Lung (tissue), 12 donors: ENCODE data around the gene ST6GALNAC2. TPM values are rescaled to one million over a fixed set of nuclear protein-coding genes. Genes with fewer than 3 reads are reported as not detected.
A peak's percentile ranks its signal among the peaks of the same experiment; 100 is the strongest.

Source experiments
- ATAC-seq: fragments of 200-7000 bp; cut with Tn5 transposase; one replicate; pipeline ENCODE4 v1.9.1; 2020; ENCODE audit warnings: moderate number of reproducible peaks; ENCODE audit not compliant: insufficient read depth, low FRiP score
- DNase-seq, 3 donors: peaks; one replicate each; pipeline ENCODE4 v3.0.0-alpha.2; 2013 to 2017
- H3K27ac ChIP-seq, 2 donors: one replicate each; pipeline ENCODE4 v1.5.1; 2013; ENCODE audit warnings: mild to moderate bottlenecking in 2 of 2, moderate library complexity in 2 of 2, control low read depth in 1 of 2, inconsistent platforms in 1 of 2, low read depth in 1 of 2, low read length in 1 of 2
- H3K27me3 ChIP-seq, 3 donors: one replicate each; pipeline ENCODE4 v1.5.1; 2013; ENCODE audit warnings: low read length in 2 of 3; ENCODE audit not compliant: control insufficient read depth in 3 of 3, insufficient read depth in 3 of 3
- H3K36me3 ChIP-seq, 4 donors: one replicate each; pipeline ENCODE4 v1.5.1; 2013; ENCODE audit warnings: low read length in 4 of 4, mild to moderate bottlenecking in 1 of 4, moderate library complexity in 1 of 4; ENCODE audit not compliant: control insufficient read depth in 4 of 4, insufficient read depth in 4 of 4
- H3K4me1 ChIP-seq, 5 donors: one replicate each; pipeline ENCODE4 v1.5.1; 2013; ENCODE audit warnings: low read length in 5 of 5, mild to moderate bottlenecking in 2 of 5, moderate library complexity in 1 of 5; ENCODE audit not compliant: control insufficient read depth in 5 of 5, insufficient read depth in 5 of 5
- H3K4me3 ChIP-seq: one replicate; pipeline ENCODE4 v1.5.1; 2013; ENCODE audit warnings: mild to moderate bottlenecking, control low read depth, moderate library complexity
- H3K9ac ChIP-seq, 2 donors: one replicate each; pipeline ENCODE4 v1.5.1; 2013; ENCODE audit warnings: low read length in 2 of 2, control low read depth in 1 of 2; ENCODE audit not compliant: insufficient read depth in 1 of 2
- H3K9me3 ChIP-seq, 4 donors: one replicate each; pipeline ENCODE4 v1.5.1; 2013; ENCODE audit warnings: low read length in 3 of 4, mild to moderate bottlenecking in 1 of 4, moderate library complexity in 1 of 4; ENCODE audit not compliant: control insufficient read depth in 4 of 4, insufficient read depth in 3 of 4
- CTCF ChIP-seq: IDR thresholded peaks from 2 replicates; pipeline ENCODE4 v1.5.1; 2012; ENCODE audit warnings: mild to moderate bottlenecking; ENCODE audit errors: control extremely low read depth, extremely low read depth
- WGBS, 2 donors: extraction: QIAGEN DNeasy Blood & Tissue Kit; methylation state at CpG; one replicate each; pipeline ENCODE4 v1.1.7; 2013; 5-methylcytosine and 5-hydroxymethylcytosine counted together
- polyA plus RNA-seq, 2 donors: library from polyadenylated mRNA; stranded (reverse); fragments of 200-250 nt; gene quantifications; one replicate each; pipeline ENCODE4 v1.2.1, GENCODE V29; 2013
- total RNA-seq, 2 donors: library from RNA; depleted of rRNA in 1 of 2; stranded (reverse); fragments of >200 nt in 1 of 2; gene quantifications; one replicate each; pipeline ENCODE4 v1.2.1, GENCODE V29; 2014 to 2021
- donor health status: control.
- donor health status: control.
- donor health status: Bipolar disorder and iron deficiency.
- donor health status: healthy.
- donor health status: DM: yes; HTN: yes; CAD: no.

Gene ST6GALNAC2
- total and polyA plus RNA-seq, 4 donors, result 12.1 to 38.0 (median 18.1) TPM

DNA sequence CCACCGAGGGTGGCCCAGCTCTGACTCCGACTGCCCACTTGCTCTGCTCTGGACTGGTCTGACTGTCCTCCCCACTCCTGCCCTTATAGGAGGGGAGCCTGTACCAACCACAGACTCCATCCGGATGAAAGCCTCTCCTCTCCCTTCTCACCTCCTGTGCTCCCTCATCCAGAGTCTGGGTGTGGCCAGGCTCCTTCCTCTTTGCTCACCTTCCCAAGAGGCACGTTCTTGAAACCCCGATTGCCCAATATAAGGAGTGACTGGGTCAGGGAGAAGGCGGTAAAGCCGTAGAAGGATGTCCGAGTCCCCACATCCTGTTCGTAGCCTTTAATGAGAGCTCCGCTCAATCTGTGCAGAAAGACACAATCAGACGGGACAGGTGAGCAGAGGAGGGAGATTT, 40.8 kb upstream of the ST6GALNAC2 start:
- Histone ChIP-seq H3K36me3 (peaks cover 0 to 2% (median 0%) of the 10 kb centered on the region in 4 donors), H3K27ac (no peak overlapping the region), H3K9me3 (no peaks in the 10 kb centered on the region), H3K27me3 (no peaks in the 10 kb centered on the region), H3K9ac (no peak overlapping the region), H3K4me3 (no peak overlapping the region), H3K4me1 (peaks cover 0 to under 1% (median 0%) of the 10 kb centered on the region in 5 donors)
- DNase-seq, result no peak
- WGBS, 2 donors, result 58 to 60% methylated on average over 11 of the region's 11 CpGs
- ATAC-seq, result no peak
- TF ChIP-seq CTCF, result no peak

GRCh38 chr17:76625496-76625895, 39.8 kb upstream of the ST6GALNAC2 start:
- TF ChIP-seq CTCF, result no peak
- no peak for DNase-seq
- no peaks in the 10 kb centered on the region for H3K4me1 ChIP-seq
- H3K9ac ChIP-seq, result no peak overlapping the region
- ATAC-seq, result no peak
- H3K4me3 ChIP-seq, result no peak overlapping the region
- peaks cover 0 to 2% (median 0%) of the 10 kb centered on the region in 4 donors for H3K36me3 ChIP-seq
- H3K27me3 ChIP-seq, result no peaks in the 10 kb centered on the region
- H3K9me3 ChIP-seq, result no peaks in the 10 kb centered on the region
- no peak overlapping the region for H3K27ac ChIP-seq
- 82 to 86% methylated on average over 6 of the region's 6 CpGs for WGBS, 2 donors

DNA sequence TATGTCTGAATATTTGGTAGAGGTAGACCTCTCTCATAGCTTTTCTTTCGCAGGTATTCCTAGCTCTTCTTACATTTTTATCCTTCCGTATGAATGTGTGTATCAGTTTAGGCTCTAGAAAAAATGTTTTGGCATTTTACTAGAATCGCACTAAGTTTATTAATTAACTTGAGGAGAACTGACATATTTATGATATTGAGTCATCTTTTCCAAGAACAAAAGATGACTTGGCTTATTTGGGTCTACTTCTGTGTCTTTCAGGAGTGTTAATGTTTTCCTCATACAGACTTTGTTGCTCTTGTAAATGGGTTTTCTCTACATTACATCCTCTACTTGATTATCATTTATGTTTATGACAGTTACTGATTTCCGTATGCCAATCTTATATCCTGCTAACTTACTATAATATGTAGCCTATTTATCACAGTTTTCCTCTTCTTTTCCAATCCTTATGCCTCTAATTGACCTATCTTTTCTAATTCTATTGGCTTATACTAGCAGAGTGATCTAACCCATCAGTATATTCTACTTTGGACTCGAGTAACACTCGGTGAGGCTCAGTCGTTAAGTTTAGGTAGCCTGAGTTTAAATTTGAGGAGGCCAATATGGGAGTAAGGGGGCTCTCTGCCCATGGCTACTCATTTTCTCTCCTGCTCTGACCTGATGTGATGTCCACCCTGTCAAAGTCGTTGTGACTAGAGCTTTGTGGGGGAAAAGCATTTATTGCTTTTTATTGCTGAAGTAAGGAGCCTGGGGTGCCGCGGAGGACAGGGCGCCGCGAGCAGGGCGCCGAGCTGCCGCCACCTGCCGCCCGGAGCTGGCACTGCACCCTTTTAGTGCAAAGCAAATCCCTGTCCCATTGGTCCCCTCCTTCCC, 37.8 kb upstream of the ST6GALNAC2 start:
- Histone ChIP-seq H3K4me3 (no peak overlapping the region), H3K9me3 (no peaks in the 10 kb centered on the region), H3K36me3 (peaks cover 0 to under 1% (median 0%) of the 10 kb centered on the region in 4 donors), H3K27me3 (no peaks in the 10 kb centered on the region), H3K27ac (no peak overlapping the region), H3K4me1 (no peaks in the 10 kb centered on the region), H3K9ac (no peak overlapping the region)
- TF ChIP-seq CTCF, result peak; percentile 91
- ATAC-seq (peak; percentile 91), DNase-seq (peak; percentile 64 to 80 (median 75))
- WGBS, 2 donors, result 28 to 31% methylated on average over 18 of the region's 18 CpGs
